Neural progenitor cell (in vitro differentiated cells): Measurements from ENCODE around the gene XIRP1. TPM values are rescaled to one million over a fixed set of nuclear protein-coding genes. Genes with fewer than 3 reads are reported as not detected.

ENCODE experiments used
- DNase-seq: peaks from one replicate; pipeline ENCODE4 v3.0.0-alpha.2; 2016; ENCODE audit warnings: low spot score
- H2AFZ ChIP-seq: fragments of 200-600 bp; sonication (generic); replicated peaks from 2 replicates; pipeline ENCODE4 v1.6.1; 2016; ENCODE audit warnings: antibody characterized with exemption
- H3F3A ChIP-seq: fragments of 200-600 bp; sonication (generic); 2 replicates; pipeline ENCODE4 v1.6.1; 2016; ENCODE audit warnings: antibody characterized with exemption, low read depth
- H3K27ac ChIP-seq: fragments of 200-600 bp; sonication (generic); 2 replicates; pipeline ENCODE4 v1.5.1; 2016; ENCODE audit warnings: mild to moderate bottlenecking
- H3K27me3 ChIP-seq: fragments of 200-600 bp; sonication (generic); 2 replicates; pipeline ENCODE4 v1.6.1; 2016; ENCODE audit warnings: mild to moderate bottlenecking, moderate library complexity
- H3K36me3 ChIP-seq: fragments of 200-600 bp; sonication (generic); 2 replicates; pipeline ENCODE4 v1.5.1; 2016
- H3K4me1 ChIP-seq: fragments of 200-600 bp; sonication (generic); 2 replicates; pipeline ENCODE4 v1.6.1; 2016; ENCODE audit warnings: mixed run types
- H3K4me2 ChIP-seq: fragments of 200-600 bp; sonication (generic); 2 replicates; pipeline ENCODE4 v1.6.1; 2016
- H3K4me3 ChIP-seq: fragments of 200-600 bp; sonication (generic); 2 replicates; pipeline ENCODE4 v1.5.1; 2016
- H3K79me2 ChIP-seq: fragments of 200-600 bp; sonication (generic); 2 replicates; pipeline ENCODE4 v1.6.1; 2016; ENCODE audit warnings: low read depth
- H3K9ac ChIP-seq: fragments of 200-600 bp; sonication (generic); 2 replicates; pipeline ENCODE4 v1.6.1; 2016
- H3K9me3 ChIP-seq: fragments of 200-600 bp; sonication (generic); 2 replicates; pipeline ENCODE4 v1.5.1; 2016; ENCODE audit warnings: low read depth
- H4K20me1 ChIP-seq: fragments of 200-600 bp; sonication (generic); 2 replicates; pipeline ENCODE4 v1.6.1; 2016; ENCODE audit warnings: low read depth
- H3K27ac Mint-ChIP-seq: 3 replicates; pipeline ENCODE4 v1.8.0; 2021; ENCODE audit warnings: mixed read lengths
- H3K27me3 Mint-ChIP-seq: 2 replicates; pipeline ENCODE4 v1.8.0; 2022; ENCODE audit warnings: low read depth, mild to moderate bottlenecking, inconsistent platforms, moderate library complexity, mixed read lengths; ENCODE audit not compliant: insufficient read depth
- H3K36me3 Mint-ChIP-seq: 3 replicates; pipeline ENCODE4 v1.8.0; 2021; ENCODE audit warnings: mixed read lengths
- H3K4me1 Mint-ChIP-seq: 3 replicates; pipeline ENCODE4 v1.8.0; 2021; ENCODE audit warnings: mixed read lengths
- H3K4me3 Mint-ChIP-seq: 3 replicates; pipeline ENCODE4 v1.8.0; 2021; ENCODE audit warnings: mild to moderate bottlenecking, moderate library complexity, mixed read lengths
- H3K9me3 Mint-ChIP-seq: 3 replicates; pipeline ENCODE4 v1.8.0; 2020; ENCODE audit warnings: mixed read lengths
- EZH2 ChIP-seq: fragments of 200-600 bp; sonication (generic); IDR thresholded peaks from 2 replicates; pipeline ENCODE4 v1.6.1; 2017; ENCODE audit warnings: antibody characterized with exemption, mild to moderate bottlenecking, moderate library complexity
- EZH2phosphoT487 ChIP-seq: fragments of 200-600 bp; sonication (generic); IDR thresholded peaks from 2 replicates; pipeline ENCODE4 v1.6.1; 2017; ENCODE audit warnings: antibody characterized with exemption
- total RNA-seq: library from RNA; depleted of rRNA; stranded (reverse); fragments of >200 nt; gene quantifications from 2 replicates; pipeline ENCODE4 v1.2.3, GENCODE V29; 2015; ENCODE audit warnings: low replicate concordance
- TF ChIP-seq, protein P1 (sequence below): fragments of 200-600 bp; sonication (generic); IDR thresholded peaks from 2 replicates; pipeline ENCODE4 v1.5.1; 2017; ENCODE audit warnings: antibody characterized with exemption, mild to moderate bottlenecking

XIRP1 gene, protein sequence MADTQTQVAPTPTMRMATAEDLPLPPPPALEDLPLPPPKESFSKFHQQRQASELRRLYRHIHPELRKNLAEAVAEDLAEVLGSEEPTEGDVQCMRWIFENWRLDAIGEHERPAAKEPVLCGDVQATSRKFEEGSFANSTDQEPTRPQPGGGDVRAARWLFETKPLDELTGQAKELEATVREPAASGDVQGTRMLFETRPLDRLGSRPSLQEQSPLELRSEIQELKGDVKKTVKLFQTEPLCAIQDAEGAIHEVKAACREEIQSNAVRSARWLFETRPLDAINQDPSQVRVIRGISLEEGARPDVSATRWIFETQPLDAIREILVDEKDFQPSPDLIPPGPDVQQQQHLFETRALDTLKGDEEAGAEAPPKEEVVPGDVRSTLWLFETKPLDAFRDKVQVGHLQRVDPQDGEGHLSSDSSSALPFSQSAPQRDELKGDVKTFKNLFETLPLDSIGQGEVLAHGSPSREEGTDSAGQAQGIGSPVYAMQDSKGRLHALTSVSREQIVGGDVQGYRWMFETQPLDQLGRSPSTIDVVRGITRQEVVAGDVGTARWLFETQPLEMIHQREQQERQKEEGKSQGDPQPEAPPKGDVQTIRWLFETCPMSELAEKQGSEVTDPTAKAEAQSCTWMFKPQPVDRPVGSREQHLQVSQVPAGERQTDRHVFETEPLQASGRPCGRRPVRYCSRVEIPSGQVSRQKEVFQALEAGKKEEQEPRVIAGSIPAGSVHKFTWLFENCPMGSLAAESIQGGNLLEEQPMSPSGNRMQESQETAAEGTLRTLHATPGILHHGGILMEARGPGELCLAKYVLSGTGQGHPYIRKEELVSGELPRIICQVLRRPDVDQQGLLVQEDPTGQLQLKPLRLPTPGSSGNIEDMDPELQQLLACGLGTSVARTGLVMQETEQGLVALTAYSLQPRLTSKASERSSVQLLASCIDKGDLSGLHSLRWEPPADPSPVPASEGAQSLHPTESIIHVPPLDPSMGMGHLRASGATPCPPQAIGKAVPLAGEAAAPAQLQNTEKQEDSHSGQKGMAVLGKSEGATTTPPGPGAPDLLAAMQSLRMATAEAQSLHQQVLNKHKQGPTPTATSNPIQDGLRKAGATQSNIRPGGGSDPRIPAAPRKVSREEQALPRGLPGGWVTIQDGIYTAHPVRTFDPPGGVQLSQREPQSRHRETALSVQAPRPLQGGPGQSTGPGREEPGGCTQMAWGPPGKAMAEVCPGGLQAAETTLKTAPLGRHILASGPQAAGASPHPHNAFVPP (N-terminal part only)
- total RNA-seq, result not detected in 2 replicates

DNA sequence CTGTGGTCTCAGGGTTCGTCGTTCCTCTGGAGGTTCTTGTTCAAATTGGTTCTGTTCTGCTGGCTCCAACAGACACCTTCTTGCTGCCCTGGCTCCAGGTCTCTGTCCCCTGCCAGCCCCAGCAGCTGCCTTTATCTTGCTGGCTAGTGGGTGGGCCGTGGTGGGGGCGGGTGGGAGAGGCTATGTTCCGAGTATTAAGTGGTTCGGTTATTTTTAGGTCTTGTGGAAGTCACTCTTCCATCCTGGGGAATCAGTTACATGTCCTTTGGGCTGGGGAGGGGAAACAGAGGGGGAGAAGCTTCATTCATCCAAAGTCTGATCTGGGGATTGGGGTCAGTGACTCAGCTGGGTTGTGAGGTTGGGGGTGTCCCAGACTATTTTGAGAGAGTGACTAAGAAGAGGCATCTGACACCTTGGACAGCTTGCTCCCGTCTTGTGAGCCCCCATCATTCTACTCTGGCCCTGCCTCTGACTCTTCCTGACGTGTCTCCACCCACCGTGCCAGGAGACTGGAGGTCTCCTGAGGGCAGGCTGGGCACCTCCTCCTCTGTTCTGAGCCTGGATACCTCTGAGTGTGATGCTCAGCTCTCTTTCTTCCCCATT lies at the start of gene XIRP1:
TSS of gene XIRP1 (minus strand) at position 106 of the 603 bp plus-strand sequence. CDS start 3,150 bp downstream, outside the sequence.
- H3K9ac ChIP-seq, result no peak within 1 kb of the TSS
- peaks cover 7% of the 10 kb centered on the region for H3K27me3 Mint-ChIP-seq
- no peak within 1 kb of the TSS for H3K27ac ChIP-seq
- no peaks in the 10 kb centered on the region for H3F3A ChIP-seq
- no peaks in the 10 kb centered on the region for H3K27me3 ChIP-seq
- H3K4me3 ChIP-seq, result no peak within 1 kb of the TSS
- H3K27ac Mint-ChIP-seq, result no peak within 1 kb of the TSS
- no peak within 1 kb of the TSS for H3K4me2 ChIP-seq
- no peaks in the 10 kb centered on the region for H4K20me1 ChIP-seq
- H3K36me3 ChIP-seq, result no peaks in the 10 kb centered on the region
- TF ChIP-seq, protein P1, sequence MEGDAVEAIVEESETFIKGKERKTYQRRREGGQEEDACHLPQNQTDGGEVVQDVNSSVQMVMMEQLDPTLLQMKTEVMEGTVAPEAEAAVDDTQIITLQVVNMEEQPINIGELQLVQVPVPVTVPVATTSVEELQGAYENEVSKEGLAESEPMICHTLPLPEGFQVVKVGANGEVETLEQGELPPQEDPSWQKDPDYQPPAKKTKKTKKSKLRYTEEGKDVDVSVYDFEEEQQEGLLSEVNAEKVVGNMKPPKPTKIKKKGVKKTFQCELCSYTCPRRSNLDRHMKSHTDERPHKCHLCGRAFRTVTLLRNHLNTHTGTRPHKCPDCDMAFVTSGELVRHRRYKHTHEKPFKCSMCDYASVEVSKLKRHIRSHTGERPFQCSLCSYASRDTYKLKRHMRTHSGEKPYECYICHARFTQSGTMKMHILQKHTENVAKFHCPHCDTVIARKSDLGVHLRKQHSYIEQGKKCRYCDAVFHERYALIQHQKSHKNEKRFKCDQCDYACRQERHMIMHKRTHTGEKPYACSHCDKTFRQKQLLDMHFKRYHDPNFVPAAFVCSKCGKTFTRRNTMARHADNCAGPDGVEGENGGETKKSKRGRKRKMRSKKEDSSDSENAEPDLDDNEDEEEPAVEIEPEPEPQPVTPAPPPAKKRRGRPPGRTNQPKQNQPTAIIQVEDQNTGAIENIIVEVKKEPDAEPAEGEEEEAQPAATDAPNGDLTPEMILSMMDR, result no peak
- TF ChIP-seq EZH2 (no peak), EZH2phosphoT487 (no peak)
- H3K9me3 ChIP-seq, result no peaks in the 10 kb centered on the region
- H3K4me1 ChIP-seq, result no peaks in the 10 kb centered on the region
- no peaks in the 10 kb centered on the region for H3K36me3 Mint-ChIP-seq
- DNase-seq, result no peak
- no peaks in the 10 kb centered on the region for H3K79me2 ChIP-seq
- H3K4me1 Mint-ChIP-seq, result peaks cover 8% of the 10 kb centered on the region
- H2AFZ ChIP-seq, result no peak within 1 kb of the TSS
- no peaks in the 10 kb centered on the region for H3K9me3 Mint-ChIP-seq
- H3K4me3 Mint-ChIP-seq, result no peak within 1 kb of the TSS

DNA sequence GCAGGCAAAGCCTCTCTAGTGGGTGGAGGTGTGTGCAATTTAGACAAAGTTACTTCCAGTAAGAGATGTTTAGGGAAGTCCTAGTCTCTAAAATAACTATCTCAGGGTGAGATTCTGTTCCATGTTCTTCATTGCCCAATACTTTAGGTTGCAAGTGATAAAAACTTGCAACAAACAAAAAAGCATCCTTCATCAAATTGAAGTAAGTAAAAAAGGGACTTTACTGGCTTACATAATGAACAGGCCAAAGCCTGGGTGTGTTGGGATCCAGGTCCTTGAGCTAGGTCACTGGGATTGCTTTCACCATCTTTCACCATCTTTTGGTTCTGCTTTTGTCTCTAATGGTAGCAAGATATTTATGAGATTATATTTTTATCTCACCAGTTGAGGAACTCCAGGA lies 49.2 kb upstream of the XIRP1 start:
- no peaks in the 10 kb centered on the region for H3K36me3 Mint-ChIP-seq
- DNase-seq, result no peak
- H3K27ac Mint-ChIP-seq, result no peak overlapping the region
- TF ChIP-seq, protein P1, result no peak
- no peak for TF ChIP-seq EZH2
- TF ChIP-seq EZH2phosphoT487, result no peak
- Histone ChIP-seq H3K4me2 (no peak overlapping the region), H3K9ac (no peak overlapping the region), H3K27ac (no peak overlapping the region), H3K79me2 (no peaks in the 10 kb centered on the region), H3K36me3 (no peaks in the 10 kb centered on the region), H2AFZ (no peak overlapping the region), H3K4me3 (no peak overlapping the region), H3F3A (no peaks in the 10 kb centered on the region), H4K20me1 (no peaks in the 10 kb centered on the region), H3K4me1 (peaks cover 9% of the 10 kb centered on the region), H3K9me3 (no peaks in the 10 kb centered on the region), H3K27me3 (no peaks in the 10 kb centered on the region)
- no peaks in the 10 kb centered on the region for H3K4me1 Mint-ChIP-seq
- H3K9me3 Mint-ChIP-seq, result no peaks in the 10 kb centered on the region
- H3K4me3 Mint-ChIP-seq, result no peak overlapping the region
- H3K27me3 Mint-ChIP-seq, result peaks cover 2% of the 10 kb centered on the region

DNA sequence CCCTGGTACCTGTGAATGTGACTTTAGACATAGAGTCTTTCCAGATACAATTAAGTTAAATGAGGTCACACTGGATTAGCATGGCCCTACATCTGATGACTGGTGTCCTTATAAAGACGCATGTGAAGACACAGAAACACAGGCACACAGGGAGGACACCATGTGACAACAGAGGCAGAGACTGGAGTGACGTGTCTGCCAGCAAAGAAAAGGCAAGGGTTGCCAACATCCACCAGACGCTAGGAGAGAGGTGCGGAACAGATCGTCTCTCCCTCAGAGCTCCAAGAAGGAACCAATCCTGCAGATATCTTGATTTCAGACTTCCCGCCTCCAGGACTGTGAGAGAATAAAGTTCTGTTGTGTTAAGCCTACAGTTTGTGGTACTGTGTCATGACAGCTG lies 44.6 kb upstream of the XIRP1 start:
- H3K4me3 Mint-ChIP-seq, result no peak overlapping the region
- no peak for TF ChIP-seq EZH2
- TF ChIP-seq, protein P1, result no peak
- TF ChIP-seq EZH2phosphoT487, result no peak
- Histone ChIP-seq H3K9ac (no peak overlapping the region), H4K20me1 (no peaks in the 10 kb centered on the region), H2AFZ (no peak overlapping the region), H3K36me3 (no peaks in the 10 kb centered on the region), H3K79me2 (no peaks in the 10 kb centered on the region), H3K4me1 (no peaks in the 10 kb centered on the region), H3K27me3 (no peaks in the 10 kb centered on the region), H3K4me3 (no peak overlapping the region), H3F3A (no peaks in the 10 kb centered on the region), H3K4me2 (no peak overlapping the region), H3K27ac (no peak overlapping the region), H3K9me3 (no peaks in the 10 kb centered on the region)
- no peaks in the 10 kb centered on the region for H3K9me3 Mint-ChIP-seq
- peaks cover 5% of the 10 kb centered on the region for H3K27me3 Mint-ChIP-seq
- no peak overlapping the region for H3K27ac Mint-ChIP-seq
- H3K4me1 Mint-ChIP-seq, result no peaks in the 10 kb centered on the region
- H3K36me3 Mint-ChIP-seq, result no peaks in the 10 kb centered on the region
- DNase-seq, result no peak
